ENCODE results near the gene FADS3. TPM values are rescaled to one million over a fixed set of nuclear protein-coding genes. Genes with fewer than 3 reads are reported as not detected.
A peak's percentile ranks its signal among the peaks of the same experiment; 100 is the strongest.

FADS3 gene
- total RNA-seq, 2 donors from 2014 or later: 24.8 to 28.4 TPM

DNA sequence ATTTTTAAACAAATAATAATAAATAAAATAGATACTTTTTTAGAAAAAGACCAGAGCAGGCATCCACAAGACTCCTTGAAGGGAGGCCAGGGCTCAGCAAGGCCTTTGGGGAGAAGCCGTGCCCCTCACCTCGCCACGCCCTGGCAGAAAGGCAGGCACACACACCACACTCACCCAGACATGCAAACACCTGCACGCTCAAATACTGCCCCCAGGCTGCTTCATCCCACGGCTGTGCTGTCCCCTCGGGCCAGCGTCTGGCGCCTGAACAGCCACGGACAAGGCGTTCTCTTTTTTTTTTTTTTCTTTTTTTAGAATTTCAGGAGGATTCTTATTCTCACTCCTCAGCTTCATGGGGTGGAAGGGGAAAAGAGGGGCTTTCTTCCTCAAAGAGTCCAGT is 1.5 kb downstream of the FADS3 start:
- peaks cover 4% of the 10 kb centered on the region for H3K9me3 Mint-ChIP-seq
- no peak overlapping the region for H3K4me3 ChIP-seq (ENCODE audit: low read length)
- H3K27ac ChIP-seq (ENCODE audit: low read depth, low read length): no peak overlapping the region
- no peaks in the 10 kb centered on the region for H3K9me3 ChIP-seq (ENCODE audit: control insufficient read depth, low read length)
- peaks cover 6% of the 10 kb centered on the region for H3K36me3 Mint-ChIP-seq (ENCODE audit: low read depth)
- peaks cover 21% of the 10 kb centered on the region for H3K27me3 ChIP-seq (ENCODE audit: control insufficient read depth, insufficient read depth, low read length, poor library complexity, severe bottlenecking)
- H3K4me1 ChIP-seq (ENCODE audit: control insufficient read depth, insufficient read depth, low read length): no peaks in the 10 kb centered on the region
- no peak overlapping the region for H3K27ac Mint-ChIP-seq
- no peaks in the 10 kb centered on the region for H3K4me1 Mint-ChIP-seq
- TF ChIP-seq, protein P1, sequence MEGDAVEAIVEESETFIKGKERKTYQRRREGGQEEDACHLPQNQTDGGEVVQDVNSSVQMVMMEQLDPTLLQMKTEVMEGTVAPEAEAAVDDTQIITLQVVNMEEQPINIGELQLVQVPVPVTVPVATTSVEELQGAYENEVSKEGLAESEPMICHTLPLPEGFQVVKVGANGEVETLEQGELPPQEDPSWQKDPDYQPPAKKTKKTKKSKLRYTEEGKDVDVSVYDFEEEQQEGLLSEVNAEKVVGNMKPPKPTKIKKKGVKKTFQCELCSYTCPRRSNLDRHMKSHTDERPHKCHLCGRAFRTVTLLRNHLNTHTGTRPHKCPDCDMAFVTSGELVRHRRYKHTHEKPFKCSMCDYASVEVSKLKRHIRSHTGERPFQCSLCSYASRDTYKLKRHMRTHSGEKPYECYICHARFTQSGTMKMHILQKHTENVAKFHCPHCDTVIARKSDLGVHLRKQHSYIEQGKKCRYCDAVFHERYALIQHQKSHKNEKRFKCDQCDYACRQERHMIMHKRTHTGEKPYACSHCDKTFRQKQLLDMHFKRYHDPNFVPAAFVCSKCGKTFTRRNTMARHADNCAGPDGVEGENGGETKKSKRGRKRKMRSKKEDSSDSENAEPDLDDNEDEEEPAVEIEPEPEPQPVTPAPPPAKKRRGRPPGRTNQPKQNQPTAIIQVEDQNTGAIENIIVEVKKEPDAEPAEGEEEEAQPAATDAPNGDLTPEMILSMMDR (conservative IDR thresholded peaks at IDR 0.05): no peak
- H3K9ac ChIP-seq (ENCODE audit: extremely low read depth, low read length, poor library complexity, severe bottlenecking): no peak overlapping the region
- H3K4me3 Mint-ChIP-seq: peak overlapping the region; percentile 63
- no peak for DNase-seq
- peaks cover 8% of the 10 kb centered on the region for H3K27me3 Mint-ChIP-seq (ENCODE audit: insufficient read depth)
- 88 to 96% methylated on average over 3 to 10 of the region's 10 CpGs for WGBS, 2 experiments (ENCODE audit: insufficient coverage in 1 of 2, insufficient read length in 1 of 2)
- no peaks in the 10 kb centered on the region for H3K36me3 ChIP-seq (ENCODE audit: control insufficient read depth, insufficient read depth, low read length)

DNA sequence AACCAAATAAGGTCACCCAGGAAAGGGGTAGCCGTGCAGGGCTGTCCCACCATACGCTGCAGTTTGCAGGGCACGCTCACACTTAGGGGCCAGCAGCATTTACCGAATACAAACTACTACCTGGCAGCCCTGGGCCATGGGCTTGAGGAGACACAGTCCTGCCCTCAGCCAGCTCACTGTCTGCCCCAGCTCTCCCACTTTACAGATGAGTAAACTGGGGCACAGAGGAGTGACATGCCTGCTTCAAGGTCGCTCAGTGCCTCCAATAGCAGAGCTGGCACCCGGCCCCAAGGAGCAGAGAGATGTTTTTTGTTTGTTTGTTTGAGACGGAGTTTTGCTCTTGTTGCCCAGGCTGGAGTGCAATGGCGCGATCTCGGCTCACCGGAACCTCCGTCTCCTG is 2.8 kb downstream of the FADS3 start:
- Histone ChIP-seq H3K9ac (ENCODE audit: extremely low read depth, low read length, poor library complexity, severe bottlenecking) (no peak overlapping the region), H3K27me3 (ENCODE audit: control insufficient read depth, insufficient read depth, low read length, poor library complexity, severe bottlenecking) (peaks cover 21% of the 10 kb centered on the region), H3K36me3 (ENCODE audit: control insufficient read depth, insufficient read depth, low read length) (no peaks in the 10 kb centered on the region), H3K4me1 (ENCODE audit: control insufficient read depth, insufficient read depth, low read length) (no peaks in the 10 kb centered on the region), H3K9me3 (ENCODE audit: control insufficient read depth, low read length) (no peaks in the 10 kb centered on the region), H3K4me3 (ENCODE audit: low read length) (no peak overlapping the region), H3K27ac (ENCODE audit: low read depth, low read length) (no peak overlapping the region)
- Mint-ChIP-seq H3K4me1 (no peaks in the 10 kb centered on the region), H3K36me3 (ENCODE audit: low read depth) (peaks cover 6% of the 10 kb centered on the region), H3K27me3 (ENCODE audit: insufficient read depth) (peaks cover 8% of the 10 kb centered on the region), H3K9me3 (peaks cover 4% of the 10 kb centered on the region), H3K4me3 (no peak overlapping the region), H3K27ac (no peak overlapping the region)
- 91 to 92% methylated on average over 8 to 12 of the region's 12 CpGs for WGBS, 2 experiments (ENCODE audit: insufficient coverage in 1 of 2, insufficient read length in 1 of 2)
- TF ChIP-seq, protein P1 (conservative IDR thresholded peaks at IDR 0.05): no peak
- DNase-seq: no peak

DNA sequence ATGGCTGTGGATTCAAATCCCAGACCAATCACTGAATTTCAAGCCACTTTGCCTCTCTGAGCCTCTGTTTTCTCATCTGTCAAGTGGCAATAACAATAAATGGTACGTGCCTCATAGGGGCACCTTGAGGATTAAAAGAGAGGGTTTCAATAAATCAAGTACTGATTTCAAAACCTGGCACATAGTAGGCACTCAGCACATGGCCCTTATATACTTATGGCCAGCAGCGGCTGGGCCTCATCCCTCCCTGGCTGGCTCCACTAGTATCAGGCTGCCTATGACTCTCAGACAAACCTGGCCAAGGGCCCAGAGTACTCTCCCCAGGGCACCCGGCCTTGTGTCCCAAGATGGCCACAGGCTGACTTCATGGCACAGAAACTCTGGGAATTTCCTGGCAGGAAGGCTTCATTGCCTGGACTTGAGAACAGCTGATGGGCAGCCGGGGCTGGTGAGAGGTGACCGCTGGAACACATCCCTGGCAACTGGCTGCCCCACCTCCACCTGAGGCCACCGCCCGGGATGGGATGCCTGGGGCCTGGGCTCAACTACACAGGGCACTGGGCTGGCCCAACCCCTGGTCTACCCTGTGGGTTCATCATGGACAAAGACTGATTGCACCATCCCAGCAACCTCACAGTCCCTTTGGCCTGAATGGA is 3.4 kb downstream of the FADS3 start:
- no peak overlapping the region for H3K9ac ChIP-seq (ENCODE audit: extremely low read depth, low read length, poor library complexity, severe bottlenecking)

More for the DNA sequence above, 3.4 kb downstream of the FADS3 start:
- peaks cover 16% of the 10 kb centered on the region for H3K27me3 ChIP-seq (ENCODE audit: control insufficient read depth, insufficient read depth, low read length, poor library complexity, severe bottlenecking)
- WGBS, 2 experiments (ENCODE audit: insufficient coverage in 1 of 2, insufficient read length in 1 of 2): 90 to 91% methylated on average over 6 to 7 of the region's 7 CpGs
- H3K4me1 Mint-ChIP-seq: no peaks in the 10 kb centered on the region
- H3K4me3 Mint-ChIP-seq: no peak overlapping the region
- peaks cover 8% of the 10 kb centered on the region for H3K27me3 Mint-ChIP-seq (ENCODE audit: insufficient read depth)
- H3K9me3 ChIP-seq (ENCODE audit: control insufficient read depth, low read length): no peaks in the 10 kb centered on the region
- H3K4me1 ChIP-seq (ENCODE audit: control insufficient read depth, insufficient read depth, low read length): no peaks in the 10 kb centered on the region
- DNase-seq: peak; percentile 45
- H3K36me3 ChIP-seq (ENCODE audit: control insufficient read depth, insufficient read depth, low read length): no peaks in the 10 kb centered on the region
- H3K27ac ChIP-seq (ENCODE audit: low read depth, low read length): no peak overlapping the region
- peaks cover 9% of the 10 kb centered on the region for H3K36me3 Mint-ChIP-seq (ENCODE audit: low read depth)
- TF ChIP-seq, protein P1 (conservative IDR thresholded peaks at IDR 0.05): no peak
- H3K9me3 Mint-ChIP-seq: peaks cover 4% of the 10 kb centered on the region
- H3K27ac Mint-ChIP-seq: no peak overlapping the region
- no peak overlapping the region for H3K4me3 ChIP-seq (ENCODE audit: low read length)
